Hypothalamus (tissue), 51 donors: ENCODE measurements around the gene TENM4.
A peak's percentile ranks its signal among the peaks of the same experiment; 100 is the strongest.
"Not testable (repeated sequence)": the region's sequence is repeated elsewhere in the genome, so short reads cannot be mapped to it uniquely, and the experiment has no call there.

Experiments used
- DNase-seq, 51 donors: peaks; one replicate each; lab custom pipeline; 2025; lab: John Stamatoyannopoulos, UW

Gene TENM4

GRCh38 chr11:79193663-79194310 lies 247.0 kb downstream of the TENM4 start:
- DNase-seq: no peak

GRCh38 chr11:79192836-79193235 lies 248.0 kb downstream of the TENM4 start:
- no peak for DNase-seq

- DNase-seq: not testable (repeated sequence)
Observed at GRCh38 chr11:79191716-79192115, 249.1 kb downstream of the TENM4 start.

GRCh38 chr11:79190553-79190952 lies 250.3 kb downstream of the TENM4 start:
- DNase-seq: not testable (repeated sequence)

- DNase-seq: no peak
Observed at GRCh38 chr11:79189601-79190000, 251.2 kb downstream of the TENM4 start.

GRCh38 chr11:79189055-79189454 lies 251.8 kb downstream of the TENM4 start:
- DNase-seq: no peak

GRCh38 chr11:79186669-79187068 lies 254.2 kb downstream of the TENM4 start:
- no peak for DNase-seq

- DNase-seq: no peak
Observed at GRCh38 chr11:79185351-79185750, 255.5 kb downstream of the TENM4 start.

- DNase-seq: no peak
Observed at GRCh38 chr11:79184285-79184684, 256.5 kb downstream of the TENM4 start.

GRCh38 chr11:79182794-79183193 lies 258.0 kb downstream of the TENM4 start:
- DNase-seq: no peak

- DNase-seq: no peak
Observed at GRCh38 chr11:79179087-79179486, 261.7 kb downstream of the TENM4 start.

- DNase-seq: peak in 3 of 51 donors; percentile 4 to 68 (median 7)
Observed at GRCh38 chr11:79174045-79175008, 266.5 kb downstream of the TENM4 start.

GRCh38 chr11:79173615-79174014 lies 267.2 kb downstream of the TENM4 start:
- DNase-seq: peak in 19 of 51 donors; percentile 2 to 68 (median 14)

GRCh38 chr11:79170321-79170720 lies 270.5 kb downstream of the TENM4 start:
- DNase-seq: no peak

GRCh38 chr11:79168530-79169110 lies 272.2 kb downstream of the TENM4 start:
- no peak for DNase-seq

- DNase-seq: peak in 1 of 51 donors; percentile 23
Observed at GRCh38 chr11:79167510-79168188, 273.2 kb downstream of the TENM4 start.

GRCh38 chr11:79165908-79166307 lies 274.9 kb downstream of the TENM4 start:
- DNase-seq: no peak

- no peak for DNase-seq
Observed at GRCh38 chr11:79160791-79161403, 279.9 kb downstream of the TENM4 start.

GRCh38 chr11:79159657-79160450 lies 281.0 kb downstream of the TENM4 start:
- no peak for DNase-seq

GRCh38 chr11:79157738-79158137 lies 283.1 kb downstream of the TENM4 start:
- DNase-seq: no peak
